Mesenchymal stem cell (in vitro differentiated cells and primary cell): ENCODE results near the gene FAM111A.

Source experiments
- DNase-seq: peaks from one replicate; pipeline ENCODE4 v3.0.0-alpha.2; 2013
- H2AFZ ChIP-seq: one replicate; pipeline ENCODE4 v1.6.1; 2013; ENCODE audit warnings: low read depth, mild to moderate bottlenecking, control low read depth, inconsistent platforms, low read length, moderate library complexity
- H2AK5ac ChIP-seq: 2 replicates; pipeline ENCODE4 v1.6.1; 2013; ENCODE audit warnings: low read length, moderate library complexity, mild to moderate bottlenecking, inconsistent platforms; ENCODE audit not compliant: severe bottlenecking
- H2BK120ac ChIP-seq: one replicate; pipeline ENCODE4 v1.6.1; 2013; ENCODE audit warnings: low read depth, mild to moderate bottlenecking, inconsistent platforms, low read length, moderate library complexity
- H2BK12ac ChIP-seq, 2 experiments: one replicate each; pipeline ENCODE4 v1.6.1; 2013; ENCODE audit warnings: inconsistent platforms in 2 of 2, low read length in 2 of 2, mild to moderate bottlenecking in 2 of 2, moderate library complexity in 2 of 2, control low read depth in 1 of 2
- H2BK15ac ChIP-seq: one replicate; pipeline ENCODE4 v1.6.1; 2013; ENCODE audit warnings: mild to moderate bottlenecking, low read depth, inconsistent platforms; ENCODE audit not compliant: poor library complexity, severe bottlenecking
- H2BK5ac ChIP-seq: 2 replicates; pipeline ENCODE4 v1.6.1; 2013; ENCODE audit warnings: low read depth, mild to moderate bottlenecking, low read length, control low read depth, inconsistent platforms; ENCODE audit not compliant: poor library complexity, severe bottlenecking
- H3K14ac ChIP-seq, 2 experiments: one replicate each; pipeline ENCODE4 v1.6.1; 2013; ENCODE audit warnings: inconsistent platforms in 2 of 2, low read length in 2 of 2, control low read depth in 1 of 2, mild to moderate bottlenecking in 1 of 2, moderate library complexity in 1 of 2
- H3K18ac ChIP-seq, 2 experiments: one replicate each; pipeline ENCODE4 v1.6.1; 2013; ENCODE audit warnings: inconsistent platforms in 2 of 2, low read length in 2 of 2, control low read depth in 1 of 2, low read depth in 1 of 2, mild to moderate bottlenecking in 1 of 2
- H3K23ac ChIP-seq, 2 experiments: one replicate each; pipeline ENCODE4 v1.6.1; 2013; ENCODE audit warnings: inconsistent platforms in 2 of 2, low read length in 2 of 2, mild to moderate bottlenecking in 2 of 2, moderate library complexity in 2 of 2, control low read depth in 1 of 2
- H3K27ac ChIP-seq: 2 replicates; pipeline ENCODE4 v1.5.1; 2013; ENCODE audit warnings: mild to moderate bottlenecking, moderate library complexity, low read length, control low read depth, inconsistent platforms; ENCODE audit not compliant: poor library complexity, severe bottlenecking
- H3K27me3 ChIP-seq, 2 experiments: 2 replicates each; pipeline versions ENCODE4 v1.6.1 to v1.7.0; 2013; ENCODE audit warnings: low read length in 2 of 2, mild to moderate bottlenecking in 2 of 2, moderate library complexity in 2 of 2, control low read depth in 1 of 2, inconsistent platforms in 1 of 2; ENCODE audit not compliant: control insufficient read depth in 1 of 2, insufficient read depth in 1 of 2
- H3K36me3 ChIP-seq, 2 experiments: 2 replicates each; pipeline versions ENCODE4 v1.6.1 to v1.7.0; 2013; ENCODE audit warnings: low read length in 2 of 2, control low read depth in 1 of 2, inconsistent platforms in 1 of 2, low read depth in 1 of 2, mild to moderate bottlenecking in 1 of 2; ENCODE audit not compliant: insufficient read depth in 2 of 2, control insufficient read depth in 1 of 2
- H3K4ac ChIP-seq, 2 experiments: one replicate each; pipeline ENCODE4 v1.6.1; 2013; ENCODE audit warnings: inconsistent platforms in 2 of 2, low read length in 2 of 2, mild to moderate bottlenecking in 2 of 2, moderate library complexity in 2 of 2, control low read depth in 1 of 2, low read depth in 1 of 2
- H3K4me1 ChIP-seq: 2 replicates; pipeline ENCODE4 v1.6.1; 2013; ENCODE audit warnings: low read depth, low read length, control low read depth; ENCODE audit not compliant: control insufficient read depth, insufficient read depth
- H3K4me2 ChIP-seq: 2 replicates; pipeline ENCODE4 v1.6.1; 2013; ENCODE audit warnings: low read length, mild to moderate bottlenecking, inconsistent platforms; ENCODE audit not compliant: poor library complexity, severe bottlenecking
- H3K4me3 ChIP-seq, 2 experiments: 2 replicates each; pipeline versions ENCODE4 v1.5.1 to v1.7.0; 2013; ENCODE audit warnings: low read length in 2 of 2, mild to moderate bottlenecking in 2 of 2, control low read depth in 1 of 2, low read depth in 1 of 2; ENCODE audit not compliant: insufficient read depth in 1 of 2
- H3K79me1 ChIP-seq: replicated peaks from 2 replicates; pipeline ENCODE4 v1.6.1; 2013; ENCODE audit warnings: mild to moderate bottlenecking, control low read depth, low read length, inconsistent platforms; ENCODE audit not compliant: poor library complexity, severe bottlenecking
- H3K9ac ChIP-seq: 2 replicates; pipeline ENCODE4 v1.7.0; 2013; ENCODE audit warnings: mild to moderate bottlenecking, low read length, moderate library complexity
- H3K9me3 ChIP-seq: 2 replicates; pipeline ENCODE4 v1.7.0; 2013; ENCODE audit warnings: mild to moderate bottlenecking, low read length; ENCODE audit not compliant: control insufficient read depth
- H4K8ac ChIP-seq: one replicate; pipeline ENCODE4 v1.6.1; 2013; ENCODE audit warnings: inconsistent platforms, mild to moderate bottlenecking, low read length, moderate library complexity
- H4K91ac ChIP-seq: one replicate; pipeline ENCODE4 v1.6.1; 2013; ENCODE audit warnings: mild to moderate bottlenecking, low read length, inconsistent platforms
- WGBS: methylation state at CpG from one replicate; pipeline ENCODE4 v1.1.7; 2013; ENCODE audit warnings: mixed read lengths; 5-methylcytosine and 5-hydroxymethylcytosine counted together

FAM111A gene

GRCh38 chr11:59115553-59115952 is 27.1 kb upstream of the FAM111A start:
- Histone ChIP-seq H3K14ac (no peak overlapping the region), H3K79me1 (peaks cover 3% of the 10 kb centered on the region), H2BK12ac (no peak overlapping the region), H3K27me3 (no peaks in the 10 kb centered on the region), H3K18ac (no peak overlapping the region), H4K8ac (no peak overlapping the region), H3K4ac (no peak overlapping the region), H2AFZ (no peak overlapping the region), H3K9me3 (peaks cover 42% of the 10 kb centered on the region), H3K4me3 (no peak overlapping the region), H4K91ac (no peak overlapping the region), H3K4me1 (no peaks in the 10 kb centered on the region), H2AK5ac (no peak overlapping the region), H3K36me3 (no peaks in the 10 kb centered on the region), H3K9ac (no peak overlapping the region), H2BK5ac (no peak overlapping the region), H3K27ac (no peak overlapping the region), H3K23ac (no peak overlapping the region), H2BK15ac (no peak overlapping the region), H3K4me2 (no peak overlapping the region), H2BK120ac (no peak overlapping the region)
- DNase-seq: no peak
- 100% methylated on average over 1 of the region's 1 CpG for WGBS

DNA sequence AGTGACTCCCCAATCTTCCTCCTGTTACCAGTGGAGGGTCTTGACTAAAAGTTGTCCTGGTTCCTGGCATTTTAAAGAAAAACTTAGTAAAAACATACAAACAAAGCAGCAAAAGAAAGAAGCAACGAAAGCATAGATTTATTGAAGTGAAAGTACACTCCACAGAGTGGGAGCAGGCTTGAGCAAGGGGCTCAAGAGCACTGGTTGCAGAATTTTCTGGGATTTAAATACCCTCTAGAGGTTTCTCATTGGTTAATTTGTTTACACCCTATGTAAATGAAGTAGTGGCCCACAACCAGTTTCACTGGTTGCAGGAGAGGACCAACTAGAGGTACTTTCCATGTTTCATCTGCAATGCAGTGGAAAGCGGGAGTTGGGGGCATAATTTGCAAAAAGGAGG is 24.9 kb upstream of the FAM111A start:
- Histone ChIP-seq H3K9ac (no peak overlapping the region), H3K9me3 (peaks cover 44% of the 10 kb centered on the region), H3K27ac (no peak overlapping the region), H2BK12ac (no peak overlapping the region), H3K14ac (no peak overlapping the region), H2BK120ac (no peak overlapping the region), H3K4me2 (no peak overlapping the region), H3K36me3 (no peaks in the 10 kb centered on the region), H4K8ac (no peak overlapping the region), H3K79me1 (peaks cover 3% of the 10 kb centered on the region), H3K4ac (no peak overlapping the region), H3K4me3 (no peak overlapping the region), H2BK15ac (no peak overlapping the region), H2BK5ac (no peak overlapping the region), H3K18ac (no peak overlapping the region), H4K91ac (no peak overlapping the region), H3K23ac (no peak overlapping the region), H2AFZ (no peak overlapping the region), H2AK5ac (no peak overlapping the region), H3K27me3 (no peaks in the 10 kb centered on the region), H3K4me1 (no peaks in the 10 kb centered on the region)
- 100% methylated on average over 2 of the region's 2 CpGs for WGBS
- no peak for DNase-seq

DNA sequence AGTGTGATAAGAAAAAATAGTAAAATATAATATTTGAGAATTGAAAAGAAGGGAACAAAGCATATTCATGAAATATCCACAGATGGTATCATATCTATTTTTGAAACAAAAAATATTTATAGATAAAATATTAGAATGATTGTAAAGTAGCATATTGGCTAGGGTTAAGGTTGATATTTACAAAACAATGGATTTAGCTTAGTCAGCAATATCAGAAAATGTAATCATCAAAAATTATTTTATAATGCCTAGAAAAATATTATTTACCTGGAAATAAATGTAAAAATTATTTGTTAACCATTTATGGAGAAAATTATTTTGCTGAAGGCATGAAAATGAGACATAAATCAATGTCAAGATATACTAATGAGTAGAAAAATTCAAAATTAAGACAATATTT is 22.8 kb upstream of the FAM111A start:
- H3K27me3 ChIP-seq: no peaks in the 10 kb centered on the region
- H3K14ac ChIP-seq: no peak overlapping the region
- H3K27ac ChIP-seq: no peak overlapping the region
- no peak overlapping the region for H2AFZ ChIP-seq
- no peaks in the 10 kb centered on the region for H3K4me1 ChIP-seq
- no peak overlapping the region for H2BK120ac ChIP-seq
- no peak overlapping the region for H4K91ac ChIP-seq
- no peak overlapping the region for H3K9ac ChIP-seq
- no peak overlapping the region for H3K23ac ChIP-seq
- no peak overlapping the region for H3K4me2 ChIP-seq
- no peak overlapping the region for H3K4ac ChIP-seq
- H3K9me3 ChIP-seq: peaks cover 44% of the 10 kb centered on the region
- H4K8ac ChIP-seq: no peak overlapping the region
- H3K79me1 ChIP-seq: peaks cover 3% of the 10 kb centered on the region
- H2BK15ac ChIP-seq: no peak overlapping the region
- DNase-seq: no peak
- no peak overlapping the region for H3K4me3 ChIP-seq
- H3K18ac ChIP-seq: no peak overlapping the region
- H2BK12ac ChIP-seq: no peak overlapping the region
- H3K36me3 ChIP-seq: no peaks in the 10 kb centered on the region
- H2AK5ac ChIP-seq: no peak overlapping the region
- no peak overlapping the region for H2BK5ac ChIP-seq

DNA sequence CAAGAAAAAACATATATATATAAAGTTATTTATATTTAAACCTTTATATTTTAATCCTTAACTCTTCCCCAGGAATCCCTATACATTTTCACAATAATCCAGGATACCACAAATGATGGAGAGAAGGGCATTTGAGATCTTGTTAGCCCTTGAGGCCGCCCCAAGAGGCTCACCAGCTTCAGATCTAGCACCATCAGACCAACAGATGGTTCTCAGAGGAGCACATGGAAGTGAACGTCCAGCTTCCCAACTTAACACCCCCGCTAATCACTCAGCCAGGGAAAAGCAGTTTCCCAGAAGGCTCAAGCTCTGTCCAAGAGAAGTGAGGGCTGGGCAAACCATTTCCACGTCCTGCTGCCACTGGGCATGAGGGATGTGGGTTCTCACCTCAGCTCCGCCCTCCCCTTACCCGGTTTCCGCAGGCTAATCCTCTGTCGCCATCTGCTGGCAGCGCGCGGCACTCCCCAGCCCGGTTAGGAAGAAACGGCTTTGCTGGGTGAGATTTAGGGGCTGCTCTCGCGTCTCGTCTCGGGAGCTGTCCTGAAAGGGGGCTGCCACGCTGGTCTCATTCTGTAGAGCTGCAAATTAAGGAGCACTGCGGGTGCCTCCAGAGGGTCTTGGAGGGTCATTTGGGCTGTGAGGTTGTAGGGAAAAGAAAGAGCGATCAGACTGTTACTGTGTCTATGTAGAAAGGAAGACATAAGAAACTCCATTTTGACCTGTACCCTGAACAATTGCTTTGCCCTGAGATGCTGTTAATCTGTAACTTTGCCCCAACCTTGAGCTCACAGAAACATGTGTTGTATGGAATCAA is 6.8 kb upstream of the FAM111A start:
- Histone ChIP-seq H2AK5ac (no peak overlapping the region), H2BK5ac (no peak overlapping the region), H3K27me3 (no peaks in the 10 kb centered on the region), H3K4me2 (peak overlapping the region; percentile 85), H3K14ac (no peak overlapping the region), H3K23ac (no peak overlapping the region), H2BK120ac (no peak overlapping the region), H3K9me3 (peaks cover 10% of the 10 kb centered on the region), H4K91ac (no peak overlapping the region), H3K4me3 (no peak overlapping the region), H3K4me1 (peaks cover 5% of the 10 kb centered on the region), H3K9ac (peak overlapping the region; percentile 77), H3K18ac (peak overlapping the region in 1 of 2 experiments; percentile 60), H3K36me3 (peaks cover 11 to 56% of the 10 kb centered on the region in 2 experiments), H2AFZ (no peak overlapping the region), H3K4ac (no peak overlapping the region), H2BK12ac (no peak overlapping the region), H4K8ac (peak overlapping the region; percentile 39), H2BK15ac (no peak overlapping the region), H3K27ac (no peak overlapping the region), H3K79me1 (peaks cover 4% of the 10 kb centered on the region)
- peak; percentile 74 for DNase-seq
- WGBS: 10% methylated on average over 19 of the region's 20 CpGs
